GM12801 (cell line): ENCODE results near the gene IQGAP1.

Source experiments
- CTCF ChIP-seq: IDR thresholded peaks from one replicate; pipeline ENCODE4 v1.5.1; 2011; ENCODE audit warnings: control low read depth; ENCODE audit not compliant: insufficient read length; ENCODE audit errors: extremely low read depth

The IQGAP1 gene

GRCh38 chr15:90471126-90471525, 83.1 kb downstream of the IQGAP1 start:
- TF ChIP-seq CTCF: no peak

- no peak for TF ChIP-seq CTCF
Measured at GRCh38 chr15:90471769-90472168, 83.7 kb downstream of the IQGAP1 start.

- TF ChIP-seq CTCF: no peak
Measured at GRCh38 chr15:90478846-90479481, 90.9 kb downstream of the IQGAP1 start.

GRCh38 chr15:90479656-90480055, 91.6 kb downstream of the IQGAP1 start:
- no peak for TF ChIP-seq CTCF

GRCh38 chr15:90481023-90481422, 93.0 kb downstream of the IQGAP1 start:
- TF ChIP-seq CTCF: no peak

GRCh38 chr15:90482124-90483011, 94.3 kb downstream of the IQGAP1 start:
- TF ChIP-seq CTCF: no peak

GRCh38 chr15:90483012-90483307, 94.9 kb downstream of the IQGAP1 start:
- TF ChIP-seq CTCF: no peak
